Astrocyte (in vitro differentiated cells and primary cell): ENCODE measurements around the gene HIRA. TPM values are rescaled to one million over a fixed set of nuclear protein-coding genes. Genes with fewer than 3 reads are reported as not detected.

Experiments
- DNase-seq: peaks from one replicate; pipeline ENCODE4 v3.0.0-alpha.2; 2010; ENCODE audit warnings: low read depth
- FAIRE-seq: peaks from 2 replicates; lab custom pipeline; 2011; peaks lifted over from hg19 to GRCh38; lab: Jason Lieb, UNC
- H2AFZ ChIP-seq: 2 replicates; pipeline ENCODE4 v1.6.0; 2012; ENCODE audit warnings: low read depth, low read length, inconsistent platforms
- H3K27ac ChIP-seq: 2 replicates; pipeline ENCODE4 v1.5.1; 2011; ENCODE audit warnings: low read depth, low read length, inconsistent platforms
- H3K27me3 ChIP-seq: 2 replicates; pipeline ENCODE4 v1.6.0; 2011; ENCODE audit warnings: low read length, inconsistent platforms; ENCODE audit not compliant: insufficient read depth
- H3K36me3 ChIP-seq: 2 replicates; pipeline ENCODE4 v1.5.1; 2011; ENCODE audit warnings: low read length, inconsistent platforms; ENCODE audit not compliant: insufficient read depth
- H3K4me1 ChIP-seq: 2 replicates; pipeline ENCODE4 v1.5.1; 2011; ENCODE audit warnings: low read length, inconsistent platforms; ENCODE audit not compliant: insufficient read depth
- H3K4me2 ChIP-seq: 2 replicates; pipeline ENCODE4 v1.6.0; 2012; ENCODE audit warnings: low read length, inconsistent platforms
- H3K4me3 ChIP-seq: 2 replicates; pipeline ENCODE4 v1.5.1; 2011; ENCODE audit warnings: low read depth, mild to moderate bottlenecking, low read length, inconsistent platforms; ENCODE audit not compliant: insufficient read depth
- H3K79me2 ChIP-seq: 2 replicates; pipeline ENCODE4 v1.6.0; 2012; ENCODE audit warnings: mild to moderate bottlenecking, low read length, inconsistent platforms; ENCODE audit not compliant: insufficient read depth
- H3K9ac ChIP-seq: 2 replicates; pipeline ENCODE4 v1.6.0; 2012; ENCODE audit warnings: mild to moderate bottlenecking, low read length, inconsistent platforms
- H3K9me3 ChIP-seq: 2 replicates; pipeline ENCODE4 v1.5.1; 2012; ENCODE audit warnings: low read depth, mild to moderate bottlenecking, low read length, inconsistent platforms; ENCODE audit not compliant: insufficient read depth
- H4K20me1 ChIP-seq: 2 replicates; pipeline ENCODE4 v1.6.0; 2012; ENCODE audit warnings: low read length, inconsistent platforms; ENCODE audit not compliant: insufficient read depth
- H3K27ac Mint-ChIP-seq: one replicate; pipeline ENCODE4 v1.8.0; 2021; ENCODE audit warnings: mild to moderate bottlenecking, mixed read lengths; ENCODE audit not compliant: unreplicated experiment
- H3K27me3 Mint-ChIP-seq: one replicate; pipeline ENCODE4 v1.8.0; 2021; ENCODE audit warnings: low read depth, mixed read lengths; ENCODE audit not compliant: unreplicated experiment
- H3K36me3 Mint-ChIP-seq: one replicate; pipeline ENCODE4 v1.8.0; 2021; ENCODE audit warnings: low read depth, mixed read lengths; ENCODE audit not compliant: unreplicated experiment
- H3K4me1 Mint-ChIP-seq: one replicate; pipeline ENCODE4 v1.8.0; 2021; ENCODE audit warnings: low read depth, mixed read lengths; ENCODE audit not compliant: unreplicated experiment
- H3K4me3 Mint-ChIP-seq: one replicate; pipeline ENCODE4 v1.8.0; 2021; ENCODE audit warnings: mild to moderate bottlenecking, moderate library complexity, mixed read lengths; ENCODE audit not compliant: unreplicated experiment
- H3K9me3 Mint-ChIP-seq: one replicate; pipeline ENCODE4 v1.8.0; 2021; ENCODE audit warnings: mild to moderate bottlenecking, mixed read lengths; ENCODE audit not compliant: unreplicated experiment
- EZH2 ChIP-seq: IDR thresholded peaks from 2 replicates; pipeline ENCODE4 v1.6.1; 2012; ENCODE audit warnings: mild to moderate bottlenecking, low read length, inconsistent platforms; ENCODE audit not compliant: insufficient read depth
- total RNA-seq: library from RNA; stranded (reverse); gene quantifications from 2 replicates; pipeline ENCODE4 v1.2.1, GENCODE V29; 2021
- TF ChIP-seq, protein P1 (sequence below): IDR thresholded peaks from 2 replicates; pipeline ENCODE4 v1.5.1; 2011; ENCODE audit warnings: low read depth, mild to moderate bottlenecking, inconsistent platforms, low read length, moderate library complexity; ENCODE audit not compliant: insufficient read depth

HIRA gene
- total RNA-seq, 1 donor from 2014 or later: 31.1 TPM

GRCh38 chr22:19359554-19360299 is 71.8 kb downstream of the HIRA start:
- no peak overlapping the region for H3K27ac Mint-ChIP-seq
- H3K36me3 Mint-ChIP-seq: peaks cover 27% of the 10 kb centered on the region

DNA sequence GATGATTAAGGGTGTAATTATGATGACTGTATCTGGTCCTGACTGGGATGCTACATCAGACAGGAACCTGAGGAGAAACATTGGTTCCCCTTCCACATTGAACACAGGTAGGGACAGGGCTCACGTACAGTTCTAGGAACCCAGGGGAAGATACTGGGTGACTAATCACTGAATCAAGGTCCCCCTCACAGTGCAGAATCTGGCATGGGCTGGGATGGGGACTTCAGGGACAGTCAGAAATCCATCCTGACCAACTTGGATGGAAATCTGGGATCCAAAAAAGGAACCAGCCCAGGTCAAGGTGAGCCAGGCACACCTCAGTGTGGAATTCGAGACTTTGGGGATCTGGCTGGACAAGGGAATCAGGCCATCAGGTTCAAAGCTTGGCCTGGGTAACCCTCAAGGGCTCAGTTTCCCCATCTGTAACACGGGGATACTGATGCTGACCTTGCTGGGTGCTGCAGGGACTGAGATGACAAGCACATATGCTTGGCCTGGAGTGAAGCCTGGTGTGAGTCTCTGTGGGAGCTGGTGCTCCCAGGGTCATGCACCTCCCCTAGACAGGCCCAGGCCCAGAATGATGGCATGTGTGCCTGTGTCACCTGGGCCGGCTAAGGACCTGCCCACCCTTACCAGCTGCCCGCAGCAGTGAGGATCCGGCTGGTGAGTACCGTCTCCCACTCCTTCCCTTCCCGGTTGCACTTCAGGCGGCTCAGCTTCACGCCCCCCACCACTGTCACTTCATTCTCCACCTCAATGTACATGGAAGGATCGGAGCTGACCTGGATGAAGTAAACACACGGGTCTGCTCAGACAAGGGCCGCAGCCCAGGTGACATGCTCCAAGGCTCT is 72.6 kb downstream of the HIRA start:
- no peak overlapping the region for H3K27ac Mint-ChIP-seq
- no peaks in the 10 kb centered on the region for H3K4me1 Mint-ChIP-seq
- H3K36me3 Mint-ChIP-seq: peaks cover 26% of the 10 kb centered on the region
- H2AFZ ChIP-seq: no peak overlapping the region
- H3K36me3 ChIP-seq: peaks cover 45% of the 10 kb centered on the region
- no peaks in the 10 kb centered on the region for H3K9me3 ChIP-seq
- H3K4me3 ChIP-seq: no peak overlapping the region
- FAIRE-seq: no peak
- TF ChIP-seq, protein P1, sequence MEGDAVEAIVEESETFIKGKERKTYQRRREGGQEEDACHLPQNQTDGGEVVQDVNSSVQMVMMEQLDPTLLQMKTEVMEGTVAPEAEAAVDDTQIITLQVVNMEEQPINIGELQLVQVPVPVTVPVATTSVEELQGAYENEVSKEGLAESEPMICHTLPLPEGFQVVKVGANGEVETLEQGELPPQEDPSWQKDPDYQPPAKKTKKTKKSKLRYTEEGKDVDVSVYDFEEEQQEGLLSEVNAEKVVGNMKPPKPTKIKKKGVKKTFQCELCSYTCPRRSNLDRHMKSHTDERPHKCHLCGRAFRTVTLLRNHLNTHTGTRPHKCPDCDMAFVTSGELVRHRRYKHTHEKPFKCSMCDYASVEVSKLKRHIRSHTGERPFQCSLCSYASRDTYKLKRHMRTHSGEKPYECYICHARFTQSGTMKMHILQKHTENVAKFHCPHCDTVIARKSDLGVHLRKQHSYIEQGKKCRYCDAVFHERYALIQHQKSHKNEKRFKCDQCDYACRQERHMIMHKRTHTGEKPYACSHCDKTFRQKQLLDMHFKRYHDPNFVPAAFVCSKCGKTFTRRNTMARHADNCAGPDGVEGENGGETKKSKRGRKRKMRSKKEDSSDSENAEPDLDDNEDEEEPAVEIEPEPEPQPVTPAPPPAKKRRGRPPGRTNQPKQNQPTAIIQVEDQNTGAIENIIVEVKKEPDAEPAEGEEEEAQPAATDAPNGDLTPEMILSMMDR: no peak
- TF ChIP-seq EZH2: no peak
- H3K4me1 ChIP-seq: no peaks in the 10 kb centered on the region
- H3K79me2 ChIP-seq: no peaks in the 10 kb centered on the region
- no peaks in the 10 kb centered on the region for H3K27me3 ChIP-seq
- H3K27ac ChIP-seq: no peak overlapping the region
- H3K9ac ChIP-seq: no peak overlapping the region
- H3K9me3 Mint-ChIP-seq: no peaks in the 10 kb centered on the region
- H4K20me1 ChIP-seq: peaks cover 6% of the 10 kb centered on the region
- H3K27me3 Mint-ChIP-seq: no peaks in the 10 kb centered on the region
- H3K4me2 ChIP-seq: no peak overlapping the region
- no peak for DNase-seq
- no peak overlapping the region for H3K4me3 Mint-ChIP-seq

More at GRCh38 chr22:19359554-19360299, 71.8 kb downstream of the HIRA start:
- FAIRE-seq (no peak), DNase-seq (no peak)
- Mint-ChIP-seq H3K9me3 (no peaks in the 10 kb centered on the region), H3K4me1 (no peaks in the 10 kb centered on the region), H3K27me3 (no peaks in the 10 kb centered on the region), H3K4me3 (no peak overlapping the region)
- TF ChIP-seq, protein P1: no peak
- TF ChIP-seq EZH2: no peak
- H3K4me2 ChIP-seq: no peak overlapping the region
- no peaks in the 10 kb centered on the region for H3K9me3 ChIP-seq
- no peak overlapping the region for H3K4me3 ChIP-seq
- H4K20me1 ChIP-seq: peaks cover 6% of the 10 kb centered on the region
- peaks cover 48% of the 10 kb centered on the region for H3K36me3 ChIP-seq
- no peaks in the 10 kb centered on the region for H3K4me1 ChIP-seq
- no peaks in the 10 kb centered on the region for H3K27me3 ChIP-seq
- no peaks in the 10 kb centered on the region for H3K79me2 ChIP-seq
- no peak overlapping the region for H3K9ac ChIP-seq
- no peak overlapping the region for H3K27ac ChIP-seq
- no peak overlapping the region for H2AFZ ChIP-seq
